ENCODE results near the gene ARAP1.

ARAP1 gene

GRCh38 chr11:72740562-72741428 is 11.4 kb downstream of the ARAP1 start:
- FAIRE-seq, result peak; percentile 54
- no peak for DNase-seq (ENCODE audit: insufficient read length, low spot score)

GRCh38 chr11:72740060-72740424 is 12.2 kb downstream of the ARAP1 start:
- peak; percentile 87 for FAIRE-seq
- DNase-seq (ENCODE audit: insufficient read length, low spot score), result no peak
- 0 out of 2 replicates have a peak, but pooled peaks have one; percentile 3 for TF ChIP-seq POU2F2 (IDR thresholded peaks at IDR 0.05; ENCODE audit: low read depth, low read length)
- no peak for TF ChIP-seq TAF1 (IDR thresholded peaks at IDR 0.05; ENCODE audit: low read depth, low read length)
- TF ChIP-seq POLR2AphosphoS5 (IDR thresholded peaks at IDR 0.05; ENCODE audit: low read depth, low read length), result no peak
- peak; percentile 70 for TF ChIP-seq SPI1 (IDR thresholded peaks at IDR 0.05; ENCODE audit: low read depth, low read length)
- no peak for TF ChIP-seq POLR2A (IDR thresholded peaks at IDR 0.05; ENCODE audit: low read depth, low read length)
- no peak for TF ChIP-seq PAX5 (IDR thresholded peaks at IDR 0.05; ENCODE audit: insufficient read depth, low read length, severe bottlenecking)

More at GRCh38 chr11:72740562-72741428, 11.4 kb downstream of the ARAP1 start:
- TF ChIP-seq POLR2A (IDR thresholded peaks at IDR 0.05; ENCODE audit: low read depth, low read length) (no peak), POU2F2 (IDR thresholded peaks at IDR 0.05; ENCODE audit: low read depth, low read length) (no peak), PAX5 (IDR thresholded peaks at IDR 0.05; ENCODE audit: insufficient read depth, low read length, severe bottlenecking) (no peak), POLR2AphosphoS5 (IDR thresholded peaks at IDR 0.05; ENCODE audit: low read depth, low read length) (no peak), TAF1 (IDR thresholded peaks at IDR 0.05; ENCODE audit: low read depth, low read length) (no peak), SPI1 (IDR thresholded peaks at IDR 0.05; ENCODE audit: low read depth, low read length) (no peak)

DNA sequence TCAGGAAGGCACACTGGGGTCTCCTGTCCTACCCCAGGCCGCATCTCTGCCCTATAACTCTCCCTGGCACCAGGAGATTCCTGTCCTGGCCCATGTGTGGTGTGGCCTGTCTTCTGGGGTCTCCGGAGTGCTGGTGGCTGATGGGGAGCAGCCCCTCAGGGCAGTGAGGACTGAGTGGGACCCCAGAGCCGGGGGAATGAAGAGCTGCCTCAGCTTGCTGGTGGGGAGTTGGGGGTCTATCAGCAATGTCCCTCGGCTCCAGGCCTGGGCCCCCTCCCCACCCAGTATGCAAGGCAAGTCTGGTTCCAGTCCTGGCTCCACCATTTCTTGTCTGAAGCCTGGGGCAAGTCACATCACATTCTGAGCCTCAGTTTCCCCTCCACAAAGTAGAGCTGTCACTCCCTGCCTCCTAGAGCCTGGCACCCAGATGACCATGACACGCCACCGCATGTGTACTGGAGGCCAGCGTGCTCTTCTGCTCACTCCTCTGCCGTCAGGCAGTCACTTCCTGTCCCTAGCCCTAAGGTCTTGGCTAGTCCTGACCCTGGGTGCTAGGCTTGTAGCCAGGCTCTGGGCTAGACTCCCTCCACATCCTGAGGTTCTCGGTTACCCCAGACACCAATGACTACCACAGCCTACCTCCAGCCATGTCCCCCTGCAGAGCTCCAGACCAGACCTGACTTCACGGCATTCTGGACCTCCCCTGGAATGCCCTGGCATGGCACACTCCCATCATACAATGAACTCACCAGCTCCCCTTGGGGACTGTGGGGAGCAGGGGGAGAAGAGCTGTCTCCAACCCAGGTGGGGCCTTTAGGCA is 12.8 kb downstream of the ARAP1 start:
- no peak for FAIRE-seq
- TF ChIP-seq POLR2AphosphoS5 (IDR thresholded peaks at IDR 0.05; ENCODE audit: low read depth, low read length) (no peak), POU2F2 (IDR thresholded peaks at IDR 0.05; ENCODE audit: low read depth, low read length) (0 out of 2 replicates have a peak, but pooled peaks have one; percentile 5)
- no peak for DNase-seq (ENCODE audit: insufficient read length, low spot score)

GRCh38 chr11:72738199-72739141 is 13.7 kb downstream of the ARAP1 start:
- DNase-seq (ENCODE audit: insufficient read length, low spot score) (no peak), FAIRE-seq (peak; percentile 90)
- TF ChIP-seq POLR2A (IDR thresholded peaks at IDR 0.05; ENCODE audit: low read depth, low read length), result peak; percentile 81
- peak; percentile 81 for TF ChIP-seq SPI1 (IDR thresholded peaks at IDR 0.05; ENCODE audit: low read depth, low read length)
- TF ChIP-seq PAX5 (IDR thresholded peaks at IDR 0.05; ENCODE audit: insufficient read depth, low read length, severe bottlenecking), result peak; percentile 48
- TF ChIP-seq POU2F2 (IDR thresholded peaks at IDR 0.05; ENCODE audit: low read depth, low read length), result peak; percentile 97
- TF ChIP-seq TAF1 (IDR thresholded peaks at IDR 0.05; ENCODE audit: low read depth, low read length), result peak; percentile 33; the same call in 1 of the 2 replicates
- TF ChIP-seq POLR2AphosphoS5 (IDR thresholded peaks at IDR 0.05; ENCODE audit: low read depth, low read length), result peak; percentile 77

DNA sequence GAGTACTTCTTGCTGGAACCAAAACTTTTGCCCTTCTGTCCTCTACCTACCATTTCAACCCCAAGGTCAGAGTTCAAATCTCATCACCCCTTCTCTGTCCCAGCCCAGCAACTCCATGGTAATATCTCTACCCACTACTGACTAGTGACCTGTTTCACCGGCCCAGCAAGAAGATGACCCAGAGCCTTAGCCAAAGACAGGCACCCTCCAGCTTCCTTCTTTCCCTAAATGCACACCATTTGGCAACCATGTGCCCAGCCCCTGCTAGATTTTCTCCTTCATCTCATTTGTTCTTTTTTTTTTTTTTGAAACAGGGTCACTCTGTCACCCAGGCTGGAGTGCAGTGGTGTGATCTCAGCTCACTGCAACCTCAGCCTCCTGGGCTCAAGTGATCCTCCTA is 14.9 kb downstream of the ARAP1 start:
- TF ChIP-seq SPI1 (IDR thresholded peaks at IDR 0.05; ENCODE audit: low read depth, low read length), result no peak
- no peak for TF ChIP-seq PAX5 (IDR thresholded peaks at IDR 0.05; ENCODE audit: insufficient read depth, low read length, severe bottlenecking)
- TF ChIP-seq TAF1 (IDR thresholded peaks at IDR 0.05; ENCODE audit: low read depth, low read length), result no peak
- no peak for TF ChIP-seq POLR2A (IDR thresholded peaks at IDR 0.05; ENCODE audit: low read depth, low read length)
- no peak for TF ChIP-seq POU2F2 (IDR thresholded peaks at IDR 0.05; ENCODE audit: low read depth, low read length)
- no peak for TF ChIP-seq POLR2AphosphoS5 (IDR thresholded peaks at IDR 0.05; ENCODE audit: low read depth, low read length)
- no peak for DNase-seq (ENCODE audit: insufficient read length, low spot score)
- no peak for FAIRE-seq

GRCh38 chr11:72736452-72737069 is 15.6 kb downstream of the ARAP1 start:
- TF ChIP-seq SPI1 (IDR thresholded peaks at IDR 0.05; ENCODE audit: low read depth, low read length), result peak; percentile 89
- no peak for TF ChIP-seq PAX5 (IDR thresholded peaks at IDR 0.05; ENCODE audit: insufficient read depth, low read length, severe bottlenecking)
- DNase-seq (ENCODE audit: insufficient read length, low spot score) (no peak), FAIRE-seq (peak; percentile 88)

- DNase-seq (ENCODE audit: insufficient read length, low spot score) (no peak), FAIRE-seq (no peak)
- TF ChIP-seq POLR2A (IDR thresholded peaks at IDR 0.05; ENCODE audit: low read depth, low read length) (no peak), SPI1 (IDR thresholded peaks at IDR 0.05; ENCODE audit: low read depth, low read length) (no peak), TAF1 (IDR thresholded peaks at IDR 0.05; ENCODE audit: low read depth, low read length) (no peak), PAX5 (IDR thresholded peaks at IDR 0.05; ENCODE audit: insufficient read depth, low read length, severe bottlenecking) (no peak), POLR2AphosphoS5 (IDR thresholded peaks at IDR 0.05; ENCODE audit: low read depth, low read length) (no peak), POU2F2 (IDR thresholded peaks at IDR 0.05; ENCODE audit: low read depth, low read length) (no peak)
These were observed 16.6 kb downstream of the ARAP1 start for GRCh38 chr11:72735495-72736027.

DNA sequence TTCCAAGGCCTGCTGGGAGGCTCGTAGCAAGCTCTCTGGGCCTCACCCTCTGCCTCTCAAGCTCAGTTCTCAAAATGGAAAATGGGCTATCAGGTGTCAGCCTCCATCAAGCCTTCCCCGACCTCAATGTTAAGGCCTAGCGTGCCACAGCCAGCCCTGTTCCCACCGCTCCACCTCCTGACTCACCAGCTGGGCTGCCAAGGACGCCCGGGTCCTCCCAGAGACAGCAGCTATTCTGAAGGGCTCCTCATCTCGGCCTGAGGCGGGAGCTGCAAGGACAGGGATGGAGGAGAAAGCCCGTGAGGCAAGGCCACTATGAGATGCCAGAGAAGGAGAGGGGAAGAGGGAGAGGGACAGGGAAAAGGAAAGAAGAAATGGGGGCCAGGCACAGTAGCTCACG is 19.9 kb downstream of the ARAP1 start:
- TF ChIP-seq SPI1 (IDR thresholded peaks at IDR 0.05; ENCODE audit: low read depth, low read length) (no peak), POLR2A (IDR thresholded peaks at IDR 0.05; ENCODE audit: low read depth, low read length) (no peak), POU2F2 (IDR thresholded peaks at IDR 0.05; ENCODE audit: low read depth, low read length) (no peak), POLR2AphosphoS5 (IDR thresholded peaks at IDR 0.05; ENCODE audit: low read depth, low read length) (no peak), TAF1 (IDR thresholded peaks at IDR 0.05; ENCODE audit: low read depth, low read length) (no peak), PAX5 (IDR thresholded peaks at IDR 0.05; ENCODE audit: insufficient read depth, low read length, severe bottlenecking) (no peak)
- FAIRE-seq, result no peak
- DNase-seq (ENCODE audit: insufficient read length, low spot score), result no peak
